ENCODE measurements around the gene SEMA3B.
A peak's percentile ranks its signal among the peaks of the same experiment; 100 is the strongest.
"Not testable (repeated sequence)": the region's sequence is repeated elsewhere in the genome, so short reads cannot be mapped to it uniquely, and the experiment has no call there.

SEMA3B gene

DNA sequence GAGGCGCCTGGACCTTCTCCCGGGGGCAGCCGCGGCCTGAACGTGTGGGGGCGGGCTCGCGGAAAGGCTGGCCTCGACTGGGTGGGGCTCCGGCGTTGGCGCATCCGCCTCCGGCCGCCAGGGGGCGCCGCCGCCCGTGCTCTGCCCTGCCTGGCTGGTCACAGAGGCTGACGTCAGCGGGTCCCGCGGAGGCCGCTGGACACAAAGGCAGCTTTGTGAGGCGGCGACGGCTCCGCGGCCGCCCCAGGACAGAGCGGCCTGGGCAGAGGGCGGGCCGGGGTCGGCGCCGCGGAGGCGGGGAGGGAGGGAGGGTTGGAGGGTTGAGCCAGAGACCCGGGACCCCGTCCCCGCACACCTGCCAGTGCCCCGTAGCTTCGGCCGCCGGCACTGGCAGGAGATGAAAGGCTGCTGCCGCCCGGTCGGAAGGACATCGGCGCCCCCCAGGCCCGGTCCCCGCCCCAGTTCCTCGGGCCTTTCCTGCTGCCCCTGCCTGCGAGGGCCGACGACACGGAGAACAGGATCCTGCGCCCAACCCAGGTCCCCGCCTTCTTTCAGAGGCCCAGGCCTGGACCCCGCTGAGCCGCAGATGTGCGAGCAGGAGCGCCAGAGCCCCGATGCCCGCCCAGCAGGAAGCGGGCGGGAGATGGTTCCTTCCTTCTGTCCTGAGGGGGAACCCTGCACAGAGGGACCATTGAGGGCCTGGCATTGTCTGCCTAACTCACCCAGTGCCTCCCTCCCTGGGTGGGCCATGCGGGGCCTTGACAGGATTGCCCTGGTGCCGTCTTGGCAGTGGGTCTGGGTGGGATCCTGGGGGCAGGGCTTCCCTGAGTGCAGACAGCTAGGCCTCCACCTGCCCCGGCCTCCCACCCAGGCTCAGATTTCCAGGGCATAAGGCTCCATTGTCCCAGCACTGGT lies 8.7 kb upstream of the SEMA3B start:
- Histone ChIP-seq H4K20me1 (ENCODE audit: control insufficient read depth, insufficient read depth, low read depth, low read length) (no peaks in the 10 kb centered on the region), H3K79me2 (ENCODE audit: control insufficient read depth, low read length) (no peaks in the 10 kb centered on the region), H3K9me2 (replicated peaks; ENCODE audit: control insufficient read depth, low read length) (no peaks in the 10 kb centered on the region), H3F3A (ENCODE audit: control insufficient read depth, insufficient read depth) (no peaks in the 10 kb centered on the region; the same call in 1 of the 2 replicates), H3K4me1 (ENCODE audit: control insufficient read depth, low read length) (peaks cover 10% of the 10 kb centered on the region), H3K36me3 (ENCODE audit: control insufficient read depth, low read length) (peaks cover 23% of the 10 kb centered on the region), H3K27me3 (ENCODE audit: control insufficient read depth, low read length) (no peaks in the 10 kb centered on the region), H3K9me3 (ENCODE audit: control insufficient read depth, insufficient read depth, low read length) (no peaks in the 10 kb centered on the region), H3K27ac (ENCODE audit: low read depth, low read length) (no peak overlapping the region), H3K4me2 (ENCODE audit: low read length) (peak overlapping the region; percentile 69), H3K4me3 (ENCODE audit: low read length) (peak overlapping the region; percentile 66)
- TF ChIP-seq, protein P1, sequence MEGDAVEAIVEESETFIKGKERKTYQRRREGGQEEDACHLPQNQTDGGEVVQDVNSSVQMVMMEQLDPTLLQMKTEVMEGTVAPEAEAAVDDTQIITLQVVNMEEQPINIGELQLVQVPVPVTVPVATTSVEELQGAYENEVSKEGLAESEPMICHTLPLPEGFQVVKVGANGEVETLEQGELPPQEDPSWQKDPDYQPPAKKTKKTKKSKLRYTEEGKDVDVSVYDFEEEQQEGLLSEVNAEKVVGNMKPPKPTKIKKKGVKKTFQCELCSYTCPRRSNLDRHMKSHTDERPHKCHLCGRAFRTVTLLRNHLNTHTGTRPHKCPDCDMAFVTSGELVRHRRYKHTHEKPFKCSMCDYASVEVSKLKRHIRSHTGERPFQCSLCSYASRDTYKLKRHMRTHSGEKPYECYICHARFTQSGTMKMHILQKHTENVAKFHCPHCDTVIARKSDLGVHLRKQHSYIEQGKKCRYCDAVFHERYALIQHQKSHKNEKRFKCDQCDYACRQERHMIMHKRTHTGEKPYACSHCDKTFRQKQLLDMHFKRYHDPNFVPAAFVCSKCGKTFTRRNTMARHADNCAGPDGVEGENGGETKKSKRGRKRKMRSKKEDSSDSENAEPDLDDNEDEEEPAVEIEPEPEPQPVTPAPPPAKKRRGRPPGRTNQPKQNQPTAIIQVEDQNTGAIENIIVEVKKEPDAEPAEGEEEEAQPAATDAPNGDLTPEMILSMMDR (IDR thresholded peaks at IDR 0.05; ENCODE audit: low read depth, low read length, poor library complexity, severe bottlenecking) = peak; percentile 90
- TF ChIP-seq EZH2phosphoT487 (IDR thresholded peaks at IDR 0.05; ENCODE audit: borderline replicate concordance, low read length) = no peak

DNA sequence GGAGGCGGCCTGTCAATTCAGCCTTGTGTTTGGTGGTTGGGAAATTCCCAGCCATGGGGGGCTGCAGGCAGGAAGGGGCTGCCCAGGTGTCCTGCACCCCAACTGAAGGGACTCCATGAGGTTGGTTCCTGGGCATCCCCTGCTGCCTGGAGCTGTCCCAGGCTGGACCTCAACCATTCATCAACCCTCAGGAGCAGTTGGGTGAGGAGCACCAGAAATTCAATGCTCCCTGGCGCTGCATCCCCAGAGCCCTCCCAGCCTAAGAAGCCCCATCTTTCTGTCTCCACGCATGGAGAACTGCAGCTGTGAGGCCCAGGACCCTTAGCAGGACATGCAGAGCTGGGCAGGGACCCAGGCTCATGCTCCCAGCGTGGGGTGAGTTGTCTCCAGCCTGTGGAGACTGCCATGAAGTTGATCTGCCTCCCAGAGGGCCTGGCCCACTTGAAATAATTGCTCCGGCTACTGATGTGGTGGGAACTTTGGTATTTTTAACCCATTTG lies 8.0 kb upstream of the SEMA3B start:
- Histone ChIP-seq H3K27ac (ENCODE audit: low read depth, low read length) (no peak overlapping the region), H3K27me3 (ENCODE audit: control insufficient read depth, low read length) (no peaks in the 10 kb centered on the region; the same call in 1 of the 2 replicates), H3K4me2 (ENCODE audit: low read length) (0 out of 2 replicates have a peak overlapping the region, but pooled peaks have one; percentile 69), H3K9me2 (replicated peaks; ENCODE audit: control insufficient read depth, low read length) (no peaks in the 10 kb centered on the region), H3K9me3 (ENCODE audit: control insufficient read depth, insufficient read depth, low read length) (no peaks in the 10 kb centered on the region), H3K4me3 (ENCODE audit: low read length) (no peak overlapping the region), H3K4me1 (ENCODE audit: control insufficient read depth, low read length) (peaks cover 10% of the 10 kb centered on the region), H3K36me3 (ENCODE audit: control insufficient read depth, low read length) (peaks cover 20% of the 10 kb centered on the region), H3F3A (ENCODE audit: control insufficient read depth, insufficient read depth) (no peaks in the 10 kb centered on the region; the same call in 1 of the 2 replicates), H4K20me1 (ENCODE audit: control insufficient read depth, insufficient read depth, low read depth, low read length) (no peaks in the 10 kb centered on the region), H3K79me2 (ENCODE audit: control insufficient read depth, low read length) (no peaks in the 10 kb centered on the region)
- TF ChIP-seq, protein P1 (IDR thresholded peaks at IDR 0.05; ENCODE audit: low read depth, low read length, poor library complexity, severe bottlenecking) = no peak
- TF ChIP-seq EZH2phosphoT487 (IDR thresholded peaks at IDR 0.05; ENCODE audit: borderline replicate concordance, low read length) = no peak

DNA sequence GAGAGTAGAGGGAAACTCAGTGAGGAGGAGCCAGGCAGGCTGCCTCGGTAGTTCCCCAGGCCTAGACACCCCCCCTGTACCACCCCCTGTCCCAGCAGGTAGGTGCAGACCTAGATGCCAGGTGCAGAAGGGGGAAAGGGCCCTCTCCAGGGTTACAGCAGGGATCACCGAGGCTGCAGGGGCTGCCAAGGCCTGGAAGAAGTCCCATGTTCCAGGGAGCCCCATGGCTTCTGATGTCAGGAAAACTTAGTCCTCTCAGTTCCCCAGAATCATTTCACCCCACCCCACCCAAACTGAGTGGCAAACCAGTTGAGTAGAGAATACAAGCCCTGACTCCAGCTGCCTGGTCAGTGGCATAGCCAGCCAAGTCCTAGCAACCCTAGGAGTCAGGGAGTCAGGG lies 7.4 kb upstream of the SEMA3B start:
- Histone ChIP-seq H3F3A (ENCODE audit: control insufficient read depth, insufficient read depth) (no peaks in the 10 kb centered on the region; the same call in 1 of the 2 replicates), H4K20me1 (ENCODE audit: control insufficient read depth, insufficient read depth, low read depth, low read length) (no peaks in the 10 kb centered on the region), H3K9me3 (ENCODE audit: control insufficient read depth, insufficient read depth, low read length) (no peaks in the 10 kb centered on the region), H3K9me2 (replicated peaks; ENCODE audit: control insufficient read depth, low read length) (no peaks in the 10 kb centered on the region), H3K4me3 (ENCODE audit: low read length) (no peak overlapping the region), H3K4me1 (ENCODE audit: control insufficient read depth, low read length) (peaks cover 10% of the 10 kb centered on the region), H3K27me3 (ENCODE audit: control insufficient read depth, low read length) (peaks cover 5% of the 10 kb centered on the region), H3K4me2 (ENCODE audit: low read length) (no peak overlapping the region), H3K36me3 (ENCODE audit: control insufficient read depth, low read length) (peaks cover 15% of the 10 kb centered on the region), H3K79me2 (ENCODE audit: control insufficient read depth, low read length) (no peaks in the 10 kb centered on the region), H3K27ac (ENCODE audit: low read depth, low read length) (no peak overlapping the region)
- TF ChIP-seq EZH2phosphoT487 (IDR thresholded peaks at IDR 0.05; ENCODE audit: borderline replicate concordance, low read length) = no peak
- TF ChIP-seq, protein P1 (IDR thresholded peaks at IDR 0.05; ENCODE audit: low read depth, low read length, poor library complexity, severe bottlenecking) = no peak

DNA sequence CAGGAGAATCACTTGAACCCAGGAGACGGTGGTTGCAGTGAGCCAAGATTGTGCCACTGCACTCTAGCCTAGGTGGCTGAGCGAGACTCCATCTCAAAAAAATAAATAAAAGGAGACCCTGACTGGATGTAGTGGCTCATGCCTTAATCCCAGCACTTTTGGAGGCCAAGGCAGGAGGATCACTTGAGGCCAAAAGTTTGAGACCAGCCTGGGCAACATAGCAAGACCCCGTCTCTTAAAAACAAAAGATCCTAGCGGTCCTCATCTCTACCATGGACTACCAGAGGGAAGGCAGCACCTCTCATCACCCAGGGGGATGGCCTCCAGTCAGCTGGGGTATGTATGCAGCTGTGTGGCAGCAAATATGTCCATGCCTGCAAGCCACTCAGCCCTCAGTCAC lies 6.7 kb upstream of the SEMA3B start:
- not testable (repeated sequence) for H4K20me1 ChIP-seq (ENCODE audit: control insufficient read depth, insufficient read depth, low read depth, low read length); H3K79me2 ChIP-seq (ENCODE audit: control insufficient read depth, low read length); H3K4me3 ChIP-seq (ENCODE audit: low read length); H3K27ac ChIP-seq (ENCODE audit: low read depth, low read length); H3F3A ChIP-seq (ENCODE audit: control insufficient read depth, insufficient read depth); H3K4me2 ChIP-seq (ENCODE audit: low read length); H3K9me3 ChIP-seq (ENCODE audit: control insufficient read depth, insufficient read depth, low read length); H3K36me3 ChIP-seq (ENCODE audit: control insufficient read depth, low read length); H3K9me2 ChIP-seq (replicated peaks; ENCODE audit: control insufficient read depth, low read length)
- Histone ChIP-seq H3K4me1 (ENCODE audit: control insufficient read depth, low read length) (peaks cover 10% of the 10 kb centered on the region), H3K27me3 (ENCODE audit: control insufficient read depth, low read length) (peaks cover 12% of the 10 kb centered on the region)
